ENCODE results near the gene ZBTB7C.

Gene ZBTB7C

DNA sequence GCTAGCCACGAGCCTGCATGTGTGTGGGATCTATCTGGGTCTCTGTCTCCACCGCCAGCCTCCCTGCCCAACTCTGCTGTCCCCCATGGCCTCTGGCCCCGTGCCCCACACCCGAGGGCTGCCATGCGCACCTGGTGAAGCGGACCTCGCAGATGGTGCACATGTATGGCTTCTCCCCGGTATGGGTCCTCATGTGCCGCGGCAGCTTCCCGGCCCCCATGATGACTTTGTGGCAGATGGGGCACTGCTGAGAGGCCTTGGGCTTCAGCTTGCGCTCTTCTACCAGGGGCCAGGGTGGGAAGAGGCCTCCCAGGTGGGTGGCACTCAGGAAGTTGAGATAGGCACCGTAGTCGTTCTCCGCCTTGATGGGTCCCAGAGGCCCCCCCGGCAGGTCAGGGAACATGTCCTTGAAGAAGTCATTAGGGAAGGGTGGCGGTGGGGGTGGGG lies 369.4 kb downstream of the ZBTB7C start:
- no peak for DNase-seq (ENCODE audit: low read depth, low spot score)

DNA sequence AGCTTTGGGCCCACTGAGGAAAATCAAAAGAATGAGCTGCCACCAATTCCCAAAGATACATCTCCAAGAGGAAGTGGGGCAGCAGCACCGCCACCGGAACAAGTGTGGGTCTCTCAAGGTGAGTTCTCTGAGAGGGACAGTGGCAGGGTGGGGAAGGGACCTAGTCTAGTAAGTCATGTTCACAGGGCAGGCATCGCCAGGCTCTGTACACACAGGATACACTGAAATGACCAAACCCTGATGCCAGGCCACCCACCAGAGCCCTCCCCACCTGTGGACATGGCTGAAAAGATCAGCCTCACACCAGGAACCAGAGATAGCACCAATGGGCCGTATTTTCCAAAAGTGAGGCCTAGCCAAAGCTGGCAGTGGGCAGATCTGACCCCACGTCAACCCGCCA lies 370.5 kb downstream of the ZBTB7C start:
- DNase-seq (ENCODE audit: low read depth, low spot score), result no peak

DNA sequence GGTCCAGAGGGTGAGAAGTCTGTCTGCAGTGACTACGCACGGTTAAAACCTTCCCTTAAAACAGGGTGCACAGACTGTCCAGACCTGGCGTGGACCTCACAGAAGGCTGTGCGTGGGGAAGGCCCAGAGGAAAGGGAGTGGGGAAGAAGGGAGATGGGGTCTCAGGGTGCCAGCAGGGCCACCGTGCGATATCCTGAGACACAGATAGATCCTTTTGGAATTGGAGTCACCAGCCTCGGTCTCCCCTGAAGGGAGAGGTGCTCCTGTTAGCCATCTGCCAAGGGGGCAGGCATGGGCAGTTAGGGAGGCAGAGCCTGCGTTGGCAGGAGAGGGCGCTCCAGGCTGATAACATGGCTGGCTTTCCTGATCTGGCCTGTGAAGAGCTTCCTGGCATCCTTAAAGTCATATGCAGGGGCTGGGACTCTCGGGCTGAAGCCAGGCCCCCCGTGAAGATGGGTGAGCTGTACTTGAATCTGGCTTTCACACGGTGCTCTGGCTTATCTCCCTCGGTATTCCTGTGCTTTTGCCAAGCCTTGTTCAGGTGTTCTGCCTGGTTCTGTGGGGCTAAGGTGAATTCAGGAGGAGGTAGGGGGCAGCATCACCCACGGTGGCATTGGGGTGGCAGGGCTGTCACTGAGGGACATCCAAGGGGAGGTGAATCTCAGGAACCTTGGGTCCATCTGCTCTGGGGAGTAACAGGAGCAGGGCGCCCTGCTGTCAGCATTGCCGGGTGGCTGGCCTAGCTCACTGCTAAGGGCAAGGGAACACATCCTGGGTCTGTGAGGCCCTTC lies 371.5 kb downstream of the ZBTB7C start:
- no peak for DNase-seq (ENCODE audit: low read depth, low spot score)

DNA sequence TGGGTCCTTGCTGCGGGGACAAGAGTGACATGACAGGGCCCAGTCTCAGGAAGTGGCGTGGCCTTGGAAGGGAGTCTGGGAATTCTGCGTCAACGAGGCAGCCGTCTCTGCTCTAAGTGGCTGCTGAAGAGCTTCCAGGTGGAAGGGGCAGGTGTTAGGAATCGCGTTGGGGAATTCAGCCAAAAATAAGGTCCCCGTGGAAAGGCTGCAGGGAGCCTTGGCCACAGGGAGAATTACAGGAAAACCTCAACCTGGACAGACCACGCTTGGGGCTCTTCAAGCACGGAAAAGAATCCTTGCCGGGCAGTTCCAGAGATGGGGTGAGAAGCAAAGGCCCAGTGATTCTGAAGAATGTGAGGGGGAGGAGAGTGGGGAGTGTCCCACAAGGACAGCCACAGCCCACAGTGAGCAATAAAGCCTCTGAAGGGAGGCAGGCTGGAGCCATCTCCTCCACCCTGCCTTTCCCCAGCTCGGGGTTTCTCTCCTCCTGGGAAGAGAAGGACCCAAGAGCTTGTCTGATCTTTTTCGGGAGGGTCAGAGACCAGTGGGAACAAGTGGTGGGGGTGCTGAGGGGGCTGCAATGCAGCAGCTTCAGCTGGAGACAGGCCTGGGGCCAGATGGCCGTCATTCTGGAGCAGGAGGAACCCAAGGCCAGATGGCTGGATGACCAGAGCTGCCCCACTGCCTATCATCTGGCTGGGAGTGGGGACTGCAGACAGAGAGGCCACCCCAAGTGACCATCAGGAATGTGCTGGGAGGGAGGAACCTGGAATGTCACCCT lies 372.4 kb downstream of the ZBTB7C start:
- no peak for DNase-seq (ENCODE audit: low read depth, low spot score)

DNA sequence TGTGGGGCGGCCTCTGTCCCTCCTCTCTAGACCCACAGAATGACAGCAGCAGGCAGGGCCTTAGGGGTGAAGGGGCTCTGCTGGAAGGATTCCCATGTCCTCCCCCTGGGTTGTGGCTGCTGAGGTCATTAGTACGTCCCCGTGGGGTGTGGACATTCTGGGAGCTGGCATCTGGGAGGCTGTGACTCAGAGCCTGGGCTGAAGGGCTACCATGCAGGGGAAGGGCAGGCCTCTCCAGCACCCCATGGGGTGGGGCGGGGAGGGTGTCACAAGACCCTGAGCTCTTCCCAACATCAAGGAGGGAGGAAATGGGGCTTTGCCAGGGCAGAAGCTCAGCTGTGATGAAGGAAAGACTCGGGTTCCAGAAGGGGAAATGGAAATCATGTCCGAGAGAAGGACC lies 373.0 kb downstream of the ZBTB7C start:
- no peak for DNase-seq (ENCODE audit: low read depth, low spot score)

DNA sequence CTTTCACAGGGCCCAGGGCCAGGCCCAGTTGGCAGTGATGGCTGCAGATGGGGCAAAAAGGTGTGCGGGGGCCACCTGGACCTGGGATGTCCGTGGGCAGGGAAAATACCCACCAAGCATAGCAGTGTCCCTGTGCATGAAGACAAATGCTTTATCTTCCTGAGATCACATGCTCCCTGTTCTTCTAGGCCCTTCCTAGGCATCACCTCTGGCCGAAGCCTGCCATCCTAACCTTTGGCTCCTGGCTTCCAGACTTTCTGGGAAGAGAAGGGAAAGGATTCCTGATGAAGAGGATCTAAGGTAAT lies 373.7 kb downstream of the ZBTB7C start:
- no peak for DNase-seq (ENCODE audit: low read depth, low spot score)

DNA sequence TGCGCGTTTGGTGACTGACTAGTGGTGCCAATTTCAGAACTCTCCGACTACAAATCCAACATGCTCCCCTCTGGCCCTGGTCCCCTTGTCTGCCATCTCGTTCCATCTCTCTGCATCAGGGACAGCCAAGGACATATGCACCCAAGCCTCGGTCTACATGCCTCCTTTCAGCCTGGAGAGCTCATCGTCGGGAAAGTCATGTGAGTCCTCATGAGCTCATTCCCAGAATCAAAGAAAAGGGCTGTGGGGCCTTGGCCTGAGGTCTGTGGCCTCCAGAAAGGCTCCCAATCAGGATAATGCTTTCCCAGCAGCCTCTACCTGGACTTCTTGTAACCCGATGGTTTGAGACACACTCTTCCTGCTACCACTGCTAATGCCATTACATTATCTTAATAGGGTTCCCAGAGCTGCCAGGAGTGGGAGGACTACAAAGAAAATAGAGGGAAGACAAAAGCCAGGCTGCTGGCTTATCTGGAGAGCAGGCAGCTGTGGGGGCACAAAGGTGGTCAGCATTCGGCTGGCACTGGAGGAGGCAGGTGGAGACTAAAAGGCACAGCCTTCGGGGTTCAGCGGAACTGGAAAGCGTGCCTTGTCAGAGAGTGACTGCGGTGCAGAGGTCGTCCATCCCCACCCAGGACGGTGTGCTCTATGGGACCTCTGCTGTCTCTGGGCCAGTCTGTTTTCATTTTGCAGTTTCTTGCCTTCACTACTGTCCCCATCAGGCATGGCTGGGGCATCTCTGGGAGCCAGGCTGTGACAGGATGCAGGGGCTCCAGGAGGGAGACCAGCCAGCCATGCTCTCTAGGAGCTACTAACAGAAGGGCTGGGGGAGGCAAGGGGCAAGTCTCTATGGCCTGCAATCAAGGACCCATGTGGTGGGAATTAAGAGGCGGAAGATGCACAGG lies 374.3 kb downstream of the ZBTB7C start:
- no peak for DNase-seq (ENCODE audit: low read depth, low spot score)

DNA sequence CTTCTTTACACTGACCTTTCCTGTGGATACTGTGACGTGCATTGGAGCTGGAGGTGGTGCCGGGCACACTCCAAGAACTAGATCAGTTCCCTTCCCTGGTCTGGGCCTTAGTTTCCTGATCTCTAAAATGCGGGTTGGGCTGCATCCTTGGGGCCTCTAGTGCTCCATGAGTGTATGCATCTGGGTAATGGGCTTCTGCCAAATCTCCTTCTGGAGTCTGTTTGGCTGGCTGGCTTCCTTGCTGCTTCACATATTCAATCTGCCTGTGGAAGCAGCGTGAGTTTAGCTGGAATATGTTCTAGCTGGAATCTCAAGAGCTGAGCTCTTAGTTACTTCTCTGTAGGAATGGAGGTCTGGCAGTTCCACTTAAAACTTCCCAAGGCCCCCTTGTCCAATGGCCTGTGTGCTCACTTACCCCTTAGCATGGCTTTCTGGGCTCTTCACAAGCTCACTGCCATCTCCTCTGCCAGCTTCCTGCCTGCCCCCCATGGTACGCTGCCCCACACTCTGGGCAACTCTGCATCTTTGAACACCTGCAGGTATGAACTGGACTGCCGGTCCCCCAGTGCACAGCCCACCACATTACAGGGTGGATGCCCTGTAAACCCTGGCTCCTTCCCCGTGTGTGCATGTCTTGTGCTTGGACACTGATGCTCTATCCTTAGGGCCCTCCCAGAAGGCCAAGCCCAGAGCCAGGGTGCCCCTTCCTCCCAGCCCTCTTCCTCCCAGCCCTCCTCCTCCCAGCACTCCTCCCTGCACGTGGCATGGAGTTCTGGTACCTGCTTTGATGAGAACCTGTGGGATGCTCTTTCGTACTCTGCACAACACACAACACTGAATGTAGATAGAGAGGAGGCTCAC lies 375.2 kb downstream of the ZBTB7C start:
- no peak for DNase-seq (ENCODE audit: low read depth, low spot score)

DNA sequence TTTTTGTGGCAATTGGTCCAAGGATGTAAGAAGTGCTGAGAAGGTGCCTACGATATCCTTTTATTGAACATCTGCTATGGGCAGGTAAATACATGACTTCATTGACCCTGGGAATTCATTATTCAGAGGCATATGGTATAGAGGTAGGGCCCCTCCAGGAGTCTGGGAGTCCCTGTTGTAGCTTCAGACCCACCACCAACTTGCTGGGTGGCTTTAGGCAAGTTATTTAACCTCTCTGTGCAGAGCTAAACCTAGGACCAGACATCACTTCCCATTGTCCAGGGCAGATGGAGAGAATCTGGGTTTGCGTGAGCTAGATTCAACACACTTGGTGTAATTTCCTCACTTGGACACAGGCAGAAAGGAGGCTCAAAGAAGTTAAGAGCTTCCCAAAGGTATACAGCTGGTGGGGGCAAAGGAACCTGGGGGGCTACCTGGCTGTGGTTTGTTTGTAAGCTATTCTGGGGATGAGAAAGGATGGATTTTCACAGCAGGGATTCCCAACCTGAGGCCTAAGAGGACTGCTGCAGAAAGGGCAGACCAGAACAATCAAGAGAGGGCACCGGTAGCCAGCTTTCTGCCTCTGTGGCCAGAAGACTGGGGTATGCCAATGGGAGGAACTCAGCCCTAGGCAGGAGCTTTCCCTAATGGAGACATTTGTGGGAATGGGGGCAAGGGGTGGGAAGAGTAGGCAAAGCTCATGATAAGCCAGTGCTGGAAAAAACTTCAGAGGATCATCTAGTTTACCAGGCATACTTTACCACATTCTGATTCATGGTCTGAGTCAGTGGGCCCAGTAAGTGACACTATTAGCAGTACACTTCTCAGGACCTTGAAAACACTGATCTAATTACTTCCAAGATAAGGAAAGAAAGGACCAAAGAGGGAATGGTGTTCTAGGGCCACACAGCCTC lies 376.1 kb downstream of the ZBTB7C start:
- DNase-seq (ENCODE audit: low read depth, low spot score), result no peak

DNA sequence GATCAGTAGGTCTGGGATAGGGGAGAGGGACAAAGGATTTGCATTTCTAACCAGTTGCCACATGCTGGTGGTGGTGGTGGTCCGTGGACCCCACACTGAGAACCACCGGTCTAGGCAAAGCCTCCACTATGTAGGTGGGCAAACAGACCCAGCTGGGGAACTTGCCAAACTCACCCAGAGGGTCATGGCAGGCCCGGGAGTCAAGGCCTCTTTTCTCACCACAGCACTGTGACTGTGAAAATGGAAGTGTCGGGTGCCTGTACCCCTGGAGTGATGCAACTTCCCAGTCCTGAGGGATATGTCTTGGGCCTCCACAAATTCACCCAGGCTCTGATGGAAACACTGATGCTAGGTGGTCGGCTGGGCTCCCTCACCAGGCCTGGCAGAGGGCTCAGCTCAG lies 377.5 kb downstream of the ZBTB7C start:
- no peak for DNase-seq (ENCODE audit: low read depth, low spot score)

DNA sequence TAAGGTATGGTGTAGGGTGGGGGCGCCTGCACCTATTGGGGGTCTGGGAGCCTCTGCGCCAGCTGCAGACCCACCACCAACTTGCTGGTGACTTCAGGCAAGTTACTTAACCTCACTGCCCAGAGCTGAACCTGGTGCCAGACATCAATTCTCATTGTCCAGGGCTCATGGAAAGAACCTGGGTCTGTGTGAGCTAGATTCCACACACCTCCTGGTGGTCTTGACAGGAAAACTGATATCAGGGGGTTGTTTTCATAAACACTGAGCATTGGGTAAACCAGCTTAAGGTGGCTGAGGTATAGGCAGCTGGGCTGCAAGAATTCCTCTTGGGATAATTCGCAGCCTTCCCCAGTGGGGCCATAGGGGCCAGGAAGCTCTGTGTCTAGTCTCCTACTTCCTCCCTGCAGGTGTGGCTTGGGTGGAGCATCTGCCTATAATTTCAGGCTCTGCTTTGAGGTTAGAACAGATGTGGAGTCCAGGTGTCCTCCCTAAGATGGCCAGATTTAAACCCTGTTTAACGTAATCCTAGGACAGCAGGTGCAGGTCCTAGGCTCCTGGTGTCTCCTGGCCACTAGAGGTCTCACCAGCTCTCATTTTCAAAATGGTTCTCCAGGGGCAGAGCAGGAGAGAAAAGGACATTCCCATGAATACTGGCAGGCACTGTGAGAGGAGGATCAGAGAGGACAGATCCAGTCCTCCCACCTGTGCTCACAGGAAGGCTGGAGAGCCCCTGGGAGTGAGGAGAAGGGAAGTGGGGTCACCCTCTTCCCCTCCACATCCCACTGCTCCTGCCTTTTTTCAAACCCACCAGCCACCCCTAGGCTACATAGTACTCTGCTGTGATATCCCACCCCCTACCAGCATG lies 378.3 kb downstream of the ZBTB7C start:
- DNase-seq (ENCODE audit: low read depth, low spot score), result no peak

DNA sequence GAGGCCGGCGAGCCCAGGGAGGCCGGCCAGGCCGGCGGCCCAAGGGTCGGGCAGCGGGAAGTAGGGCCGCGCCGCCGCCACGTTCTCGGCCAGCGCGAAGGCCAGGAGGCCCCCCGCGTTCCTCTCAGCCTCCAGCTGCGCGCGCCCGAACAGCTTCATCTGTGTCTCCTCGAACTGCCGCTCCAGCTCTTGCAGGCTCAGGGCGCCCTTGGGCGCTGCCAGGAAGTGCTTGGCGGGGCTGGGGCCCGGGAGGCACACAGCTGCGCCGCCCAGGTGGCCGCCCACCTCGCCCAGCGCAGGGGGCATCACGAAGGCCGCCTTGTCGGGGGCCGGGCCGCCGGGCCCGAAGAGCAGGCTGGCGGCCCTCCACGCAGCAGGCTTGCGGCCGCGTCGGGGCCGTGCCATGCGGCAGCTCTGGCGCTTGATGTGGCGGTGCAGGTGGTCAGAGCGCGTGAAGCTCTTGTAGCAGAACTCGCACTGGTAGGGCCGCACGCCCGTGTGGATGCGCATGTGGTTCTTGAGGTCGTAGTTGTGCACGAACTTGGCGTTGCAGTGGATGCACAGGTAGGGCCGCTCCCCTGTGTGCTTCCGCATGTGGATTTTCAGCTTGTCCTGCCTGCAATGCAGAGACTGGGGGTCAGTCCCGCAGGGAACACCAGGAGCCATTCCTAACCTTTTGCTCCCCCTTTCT lies 379.7 kb downstream of the ZBTB7C start:
- no peak for DNase-seq (ENCODE audit: low read depth, low spot score)

DNA sequence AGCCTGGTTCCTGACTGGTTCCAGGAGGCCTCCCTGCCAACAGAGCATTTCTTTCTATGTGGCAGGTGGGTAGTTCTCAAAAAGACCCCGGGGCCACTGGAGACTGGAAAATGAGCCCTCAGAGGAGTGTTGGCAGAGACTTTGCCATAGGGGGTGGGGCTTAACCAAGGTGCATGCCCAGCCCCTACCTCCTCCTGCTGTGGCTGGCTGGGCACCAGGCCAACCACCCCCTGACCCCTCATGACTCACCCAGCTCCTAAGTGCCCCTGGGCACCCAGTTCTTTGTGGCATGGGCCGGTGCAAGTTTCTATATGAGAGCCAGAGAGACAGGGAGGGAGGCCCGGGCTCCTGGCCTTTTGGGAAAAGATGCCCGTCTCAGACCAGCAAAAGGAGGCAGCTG lies 380.5 kb downstream of the ZBTB7C start:
- no peak for DNase-seq (ENCODE audit: low read depth, low spot score)

DNA sequence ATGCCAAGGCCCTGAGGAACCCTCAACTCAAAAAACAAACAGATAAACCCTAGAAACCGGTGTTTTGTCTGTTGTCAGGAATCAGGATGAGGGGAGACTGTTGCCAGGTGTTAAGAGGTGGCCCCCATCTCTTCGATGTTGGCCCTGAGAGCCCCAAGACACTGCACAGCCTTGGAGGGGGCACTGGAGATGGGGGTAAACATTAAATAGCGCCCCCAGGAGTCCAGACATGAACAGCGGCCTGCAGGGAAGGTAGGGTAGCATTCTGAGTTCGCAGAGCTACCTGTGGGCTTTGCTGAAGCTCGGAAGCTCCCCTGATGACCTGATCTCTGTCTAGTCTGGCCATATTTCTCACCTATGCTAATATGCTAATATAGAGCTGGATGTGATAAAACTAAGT lies 381.1 kb downstream of the ZBTB7C start:
- DNase-seq (ENCODE audit: low read depth, low spot score), result no peak

DNA sequence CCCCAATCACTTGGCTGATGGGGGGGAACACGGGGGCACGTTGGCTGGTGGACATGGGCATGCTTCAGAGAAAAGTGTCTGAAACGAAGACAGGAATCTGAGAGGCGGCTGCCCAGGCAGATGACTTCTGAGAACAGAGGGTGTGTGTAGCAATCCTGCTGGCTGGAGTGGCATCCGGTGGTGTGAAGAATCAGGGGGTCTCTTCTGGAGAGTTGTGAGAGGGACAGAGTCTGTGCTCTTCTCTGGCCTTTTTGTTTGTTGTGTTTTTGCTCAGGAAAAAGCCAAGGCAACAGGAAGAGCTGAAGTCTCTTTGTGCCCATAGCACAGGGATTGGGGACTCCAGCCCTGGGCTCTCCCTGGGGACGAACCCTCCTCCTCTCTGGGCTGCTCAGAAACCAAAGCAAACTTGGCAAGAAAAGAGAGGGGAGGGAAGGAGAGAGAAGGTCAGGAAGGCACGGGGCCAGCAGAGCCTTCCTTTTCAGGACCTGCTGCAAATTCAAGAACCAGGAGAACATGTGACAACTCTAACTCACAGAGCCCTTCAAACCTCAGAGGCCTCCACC lies 381.7 kb downstream of the ZBTB7C start:
- no peak for DNase-seq (ENCODE audit: low read depth, low spot score)

DNA sequence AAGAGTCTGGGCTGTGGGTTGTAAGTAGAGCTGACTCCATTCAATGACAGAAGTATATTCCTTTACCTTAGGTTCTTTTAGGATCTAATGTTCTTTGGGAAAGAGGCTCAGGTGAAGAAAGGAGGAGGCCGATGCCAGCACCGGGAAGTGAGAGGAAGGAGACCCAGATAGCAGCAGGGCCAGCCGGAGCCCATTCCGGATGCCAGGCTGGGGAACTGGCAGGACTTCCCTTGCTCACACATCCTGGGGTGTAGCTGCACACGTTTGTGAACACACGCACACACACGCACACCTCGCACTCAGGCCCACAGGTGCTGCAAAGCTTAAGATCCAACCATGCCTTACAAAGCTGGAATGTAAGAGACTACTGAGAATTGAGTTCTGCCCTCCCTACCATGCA lies 383.0 kb downstream of the ZBTB7C start:
- DNase-seq (ENCODE audit: low read depth, low spot score), result no peak

DNA sequence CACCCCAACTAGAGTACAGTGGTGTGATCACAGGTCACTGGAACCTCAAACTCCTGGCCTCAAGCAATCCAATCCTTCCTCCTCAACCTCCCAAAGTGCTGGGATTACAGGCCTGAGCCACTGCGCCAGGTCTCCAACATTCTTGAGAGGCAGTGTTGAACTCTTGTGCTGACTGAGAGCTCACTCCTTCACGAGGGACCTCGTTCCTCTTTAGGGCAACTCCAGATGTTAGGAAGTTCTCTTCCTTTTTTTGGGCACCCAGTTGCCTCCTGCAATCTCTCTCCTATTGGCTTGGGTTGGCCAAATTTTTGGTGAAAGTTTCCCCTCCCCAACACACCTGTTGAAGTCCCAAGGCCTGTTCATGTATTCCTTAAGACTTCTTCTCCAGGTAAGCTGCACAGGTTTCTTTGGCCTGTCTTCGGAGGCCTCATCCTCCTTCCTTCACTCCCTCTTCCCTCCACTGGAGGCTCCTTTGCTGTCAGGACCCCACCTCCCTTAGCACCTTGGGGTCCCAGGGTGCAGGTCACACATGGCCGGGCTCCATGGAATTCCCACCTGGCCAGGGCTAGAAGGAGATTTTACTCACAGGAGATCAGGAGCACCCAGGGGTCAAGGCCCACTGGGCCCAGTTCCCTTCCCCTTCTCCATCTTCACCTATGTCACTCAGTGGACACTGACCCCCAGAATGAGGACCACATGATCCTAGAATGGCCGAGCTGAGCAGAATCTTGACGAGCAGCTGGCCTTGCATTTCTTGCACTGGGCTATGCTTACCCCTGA lies 384.1 kb downstream of the ZBTB7C start:
- DNase-seq (ENCODE audit: low read depth, low spot score), result no peak

All from iPS DF 19.7 (cell line).